ENCODE measurements around the gene GPR82. TPM values are rescaled to one million over a fixed set of nuclear protein-coding genes. Genes with fewer than 3 reads are reported as not detected.

The GPR82 gene
- total and polyA plus RNA-seq, 2 of the 8 experiments (the other 6 are each of a cell fraction or from before 2014, with no cell fraction given), result not detected

- H3K23ac ChIP-seq (ENCODE audit: insufficient read length), result no peak overlapping the region
- H3K18ac ChIP-seq (ENCODE audit: extremely low read depth, low read length), result no peak overlapping the region
- DNase-seq (ENCODE audit: low read depth in 1 of 2, low spot score in 2 of 2) (no peak), FAIRE-seq (peak; percentile 32)
- no peak for TF ChIP-seq E2F6 (IDR thresholded peaks at IDR 0.05)
- no peak for TF ChIP-seq CBX8 (IDR thresholded peaks at IDR 0.05; ENCODE audit: borderline replicate concordance, low read depth, low read length)
- no peak for TF ChIP-seq ZNF274 (IDR thresholded peaks at IDR 0.05; ENCODE audit: borderline replicate concordance, extremely low read depth, low read length)
- TF ChIP-seq RFX5 (IDR thresholded peaks at IDR 0.05; ENCODE audit: borderline replicate concordance, low read depth, low read length), result no peak
- no peak for TF ChIP-seq HDAC6 (IDR thresholded peaks at IDR 0.05; ENCODE audit: low read depth, low read length)
- no peak for TF ChIP-seq CEBPB (IDR thresholded peaks at IDR 0.05; ENCODE audit: low read depth, low read length)
- TF ChIP-seq SP1 (IDR thresholded peaks at IDR 0.05; ENCODE audit: low read depth, low read length), result no peak
- no peak for TF ChIP-seq MAFK (IDR thresholded peaks at IDR 0.05; ENCODE audit: low read depth, low read length)
- no peak for TF ChIP-seq BACH1 (IDR thresholded peaks at IDR 0.05; ENCODE audit: low read length)
- no peak for TF ChIP-seq SRF (IDR thresholded peaks at IDR 0.05; ENCODE audit: low read depth, low read length)
- TF ChIP-seq TAF1 (IDR thresholded peaks at IDR 0.05; ENCODE audit: low read depth, low read length), result no peak
- TF ChIP-seq BRCA1 (IDR thresholded peaks at IDR 0.05; ENCODE audit: low read depth, low read length), result no peak
- no peak for TF ChIP-seq PHF8 (conservative IDR thresholded peaks at IDR 0.05; ENCODE audit: low read depth, low read length)
- no peaks in the 10 kb centered on the region for H3K79me1 ChIP-seq (ENCODE audit: low read depth, low read length)
- WGBS, 2 experiments (ENCODE audit: extremely low coverage in 1 of 2, insufficient coverage in 1 of 2, insufficient read length in 1 of 2, insufficient replicate concordance in 2 of 2, low coverage in 1 of 2, low lambda C conversion rate in 2 of 2, missing lambda C conversion rate in 1 of 2), result 94% methylated on average over 1 of the region's 1 CpG; no CpG with 5 or more reads in 1 of the 2 experiments
- no peak overlapping the region for H2AFZ ChIP-seq (ENCODE audit: low read length)
- no peaks in the 10 kb centered on the region for H3K79me2 ChIP-seq (ENCODE audit: control insufficient read depth in 1 of 2, insufficient read depth in 2 of 2, low read length in 2 of 2)
- no peak overlapping the region for H4K5ac ChIP-seq (ENCODE audit: insufficient read length, low read depth, low read length)
- no peak overlapping the region for H2BK120ac ChIP-seq (replicated peaks; ENCODE audit: low read depth, low read length)
- H3K4me3 ChIP-seq (ENCODE audit: extremely low read depth in 1 of 4, insufficient read depth in 2 of 4, low read depth in 3 of 4, low read length in 4 of 4), result no peak overlapping the region
- no peak overlapping the region for H2BK20ac ChIP-seq (ENCODE audit: low read length)
- no peak overlapping the region for H3K56ac ChIP-seq (replicated peaks; ENCODE audit: insufficient read length, low read depth, low read length)
- H3K4ac ChIP-seq (replicated peaks; ENCODE audit: insufficient read length, low read depth, low read length), result no peak overlapping the region
- H4K8ac ChIP-seq (ENCODE audit: extremely low read depth, insufficient read depth, low read length), result no peak overlapping the region
- H2BK12ac ChIP-seq (ENCODE audit: low read depth, low read length), result no peak overlapping the region
- no peak overlapping the region for H2BK5ac ChIP-seq (ENCODE audit: low read depth, low read length)
- no peaks in the 10 kb centered on the region for H3K27me3 ChIP-seq (replicated peaks in 1 of 4; ENCODE audit: control insufficient read depth in 3 of 4, extremely low read depth in 1 of 4, insufficient read depth in 3 of 4, low read length in 3 of 4)
- H3K4me1 ChIP-seq (replicated peaks in 1 of 4; ENCODE audit: control insufficient read depth in 3 of 4, insufficient read depth in 4 of 4, low read length in 3 of 4), result no peaks in the 10 kb centered on the region
- no peak overlapping the region for H3K14ac ChIP-seq (ENCODE audit: insufficient read length)
- POLR2A ChIA-PET (ENCODE audit: partially characterized antibody), result no interaction called here
- no peaks in the 10 kb centered on the region for H3K36me3 ChIP-seq (ENCODE audit: control insufficient read depth in 2 of 4, insufficient read depth in 4 of 4, low read length in 3 of 4)
- no peak overlapping the region for H2BK15ac ChIP-seq (ENCODE audit: low read length)
- no peak overlapping the region for H2AK5ac ChIP-seq (ENCODE audit: low read depth, low read length)
- CTCF ChIA-PET (ENCODE audit: partially characterized antibody), result no interaction called here
- H4K91ac ChIP-seq (replicated peaks; ENCODE audit: insufficient read length, low read length), result no peak overlapping the region
- no peaks in the 10 kb centered on the region for H3K9me3 ChIP-seq (ENCODE audit: insufficient read depth in 2 of 2, low read depth in 1 of 2, low read length in 1 of 2)
- H3K4me2 ChIP-seq (ENCODE audit: insufficient read depth in 1 of 2, low read depth in 2 of 2, low read length in 2 of 2), result no peak overlapping the region
- no peak overlapping the region for H3K9ac ChIP-seq (replicated peaks in 1 of 4; ENCODE audit: extremely low read depth in 1 of 4, low read depth in 3 of 4, low read length in 3 of 4)
- H3K23me2 ChIP-seq (ENCODE audit: low read depth, low read length), result no peaks in the 10 kb centered on the region
- H4K20me1 ChIP-seq (replicated peaks in 1 of 2; ENCODE audit: control insufficient read depth in 1 of 2, insufficient read depth in 2 of 2, low read length in 2 of 2), result no peaks in the 10 kb centered on the region
- H3K27ac ChIP-seq (ENCODE audit: low read depth, low read length), result no peak overlapping the region
Measured at GRCh38 chrX:41692162-41692749, 31.7 kb upstream of the GPR82 start.

All from H1 (cell line).